GM23338 (cell line): ENCODE measurements around the gene METTL22. TPM values are rescaled to one million over a fixed set of nuclear protein-coding genes. Genes with fewer than 3 reads are reported as not detected.

Experiments used
- ATAC-seq: fragments of 200-7000 bp; cut with Tn5 transposase; 3 replicates; pipeline ENCODE4 v1.9.1; 2020
- DNase-seq: peaks from one replicate; pipeline ENCODE4 v3.0.0-alpha.2; 2015; ENCODE audit warnings: low spot score
- H2AFZ ChIP-seq: fragments of 200-600 bp; sonication (generic); 2 replicates; pipeline ENCODE4 v1.8.0; 2016; ENCODE audit warnings: antibody characterized with exemption, mild to moderate bottlenecking, moderate library complexity
- H3F3A ChIP-seq: fragments of 200-600 bp; sonication (generic); replicated peaks from 2 replicates; pipeline ENCODE4 v1.8.0; 2017; ENCODE audit warnings: antibody characterized with exemption, mixed run types, low read depth
- H3K27ac ChIP-seq: fragments of 200-600 bp; sonication (generic); 2 replicates; pipeline ENCODE4 v1.6.1; 2016; ENCODE audit warnings: low read depth
- H3K27me3 ChIP-seq: fragments of 200-600 bp; sonication (generic); 2 replicates; pipeline ENCODE4 v1.8.0; 2016; ENCODE audit warnings: mild to moderate bottlenecking, mixed run types, moderate library complexity; ENCODE audit not compliant: insufficient read depth
- H3K36me3 ChIP-seq: fragments of 200-600 bp; sonication (generic); 2 replicates; pipeline ENCODE4 v1.8.0; 2016; ENCODE audit warnings: mild to moderate bottlenecking; ENCODE audit not compliant: insufficient read depth
- H3K4me1 ChIP-seq: fragments of 200-600 bp; sonication (generic); 2 replicates; pipeline ENCODE4 v1.8.0; 2016; ENCODE audit warnings: mild to moderate bottlenecking, moderate library complexity; ENCODE audit not compliant: insufficient read depth
- H3K4me2 ChIP-seq: fragments of 200-600 bp; sonication (generic); 2 replicates; pipeline ENCODE4 v1.7.1; 2017; ENCODE audit warnings: mixed run types
- H3K4me3 ChIP-seq: fragments of 200-600 bp; sonication (generic); 2 replicates; pipeline ENCODE4 v1.6.1; 2016; ENCODE audit warnings: mixed run types
- H3K79me2 ChIP-seq: fragments of 200-600 bp; sonication (generic); replicated peaks from 2 replicates; pipeline ENCODE4 v1.8.0; 2017; ENCODE audit warnings: mild to moderate bottlenecking; ENCODE audit not compliant: insufficient read depth
- H3K9me2 ChIP-seq: fragments of 200-600 bp; sonication (generic); 2 replicates; pipeline ENCODE4 v1.8.0; 2017; ENCODE audit not compliant: insufficient read depth
- H4K20me1 ChIP-seq: fragments of 200-600 bp; sonication (generic); replicated peaks from 2 replicates; pipeline ENCODE4 v1.8.0; 2017; ENCODE audit warnings: mild to moderate bottlenecking; ENCODE audit not compliant: insufficient read depth
- H3K27ac Mint-ChIP-seq: 2 replicates; pipeline ENCODE4 v1.8.0; 2020; ENCODE audit warnings: inconsistent platforms, mild to moderate bottlenecking, moderate library complexity, mixed read lengths
- H3K27me3 Mint-ChIP-seq: 3 replicates; pipeline ENCODE4 v1.8.0; 2022; ENCODE audit warnings: low read depth, mild to moderate bottlenecking, moderate library complexity, mixed read lengths, inconsistent platforms; ENCODE audit not compliant: insufficient read depth, poor library complexity
- H3K36me3 Mint-ChIP-seq: 3 replicates; pipeline ENCODE4 v1.8.0; 2021; ENCODE audit warnings: low read depth, mild to moderate bottlenecking, inconsistent platforms, moderate library complexity, mixed read lengths
- H3K4me1 Mint-ChIP-seq: 3 replicates; pipeline ENCODE4 v1.8.0; 2020; ENCODE audit warnings: mild to moderate bottlenecking, inconsistent platforms, mixed read lengths
- H3K4me3 Mint-ChIP-seq: 3 replicates; pipeline ENCODE4 v1.8.0; 2021; ENCODE audit warnings: moderate library complexity, mild to moderate bottlenecking, inconsistent platforms, mixed read lengths
- H3K9me3 Mint-ChIP-seq: 3 replicates; pipeline ENCODE4 v1.8.0; 2020; ENCODE audit warnings: moderate library complexity, mild to moderate bottlenecking, inconsistent platforms, mixed read lengths
- POLR2AphosphoS5 ChIP-seq: IDR thresholded peaks from 2 replicates; pipeline ENCODE4 v1.6.1; 2016; ENCODE audit warnings: antibody characterized with exemption, low read depth
- long read RNA-seq: library from polyadenylated mRNA; unstranded; transcript quantifications from one replicate; pipeline ENCODE4 v2.0.0, GENCODE V29; 2020; ENCODE audit not compliant: unreplicated experiment
- polyA plus RNA-seq: library from polyadenylated mRNA; unstranded; fragments of >200 nt; fragmentation: Nextera tagmentation; extraction: Ambion mirVana; gene quantifications from 2 replicates; pipeline ENCODE4 v1.2.1, GENCODE V29; 2016
- total RNA-seq: library from RNA; depleted of rRNA; stranded (reverse); fragments of >200 nt; shearing (Covaris generic); gene quantifications from 2 replicates; pipeline ENCODE4 v1.2.3, GENCODE V29; 2014; rRNA removed
- TF ChIP-seq, protein P1 (sequence below): fragments of 250-450 bp; sonication (Bioruptor Pico); IDR thresholded peaks from 2 replicates; pipeline ENCODE4 v1.5.0; 2020; ENCODE audit warnings: mild to moderate bottlenecking, moderate library complexity

METTL22 gene, protein sequence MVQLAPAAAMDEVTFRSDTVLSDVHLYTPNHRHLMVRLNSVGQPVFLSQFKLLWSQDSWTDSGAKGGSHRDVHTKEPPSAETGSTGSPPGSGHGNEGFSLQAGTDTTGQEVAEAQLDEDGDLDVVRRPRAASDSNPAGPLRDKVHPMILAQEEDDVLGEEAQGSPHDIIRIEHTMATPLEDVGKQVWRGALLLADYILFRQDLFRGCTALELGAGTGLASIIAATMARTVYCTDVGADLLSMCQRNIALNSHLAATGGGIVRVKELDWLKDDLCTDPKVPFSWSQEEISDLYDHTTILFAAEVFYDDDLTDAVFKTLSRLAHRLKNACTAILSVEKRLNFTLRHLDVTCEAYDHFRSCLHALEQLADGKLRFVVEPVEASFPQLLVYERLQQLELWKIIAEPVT
- total RNA-seq, result 44.6 and 51.8 TPM in 2 replicates
- polyA plus RNA-seq, result 44.8 and 51.4 TPM in 2 replicates
- long read RNA-seq, full-length matches to known transcripts, result 23 of 48 reads
- long read RNA-seq, partial matches to known transcripts, result 6 of 48 reads
- long read RNA-seq, other reads (novel, unspliced or antisense), result 19 of 48 reads

DNA sequence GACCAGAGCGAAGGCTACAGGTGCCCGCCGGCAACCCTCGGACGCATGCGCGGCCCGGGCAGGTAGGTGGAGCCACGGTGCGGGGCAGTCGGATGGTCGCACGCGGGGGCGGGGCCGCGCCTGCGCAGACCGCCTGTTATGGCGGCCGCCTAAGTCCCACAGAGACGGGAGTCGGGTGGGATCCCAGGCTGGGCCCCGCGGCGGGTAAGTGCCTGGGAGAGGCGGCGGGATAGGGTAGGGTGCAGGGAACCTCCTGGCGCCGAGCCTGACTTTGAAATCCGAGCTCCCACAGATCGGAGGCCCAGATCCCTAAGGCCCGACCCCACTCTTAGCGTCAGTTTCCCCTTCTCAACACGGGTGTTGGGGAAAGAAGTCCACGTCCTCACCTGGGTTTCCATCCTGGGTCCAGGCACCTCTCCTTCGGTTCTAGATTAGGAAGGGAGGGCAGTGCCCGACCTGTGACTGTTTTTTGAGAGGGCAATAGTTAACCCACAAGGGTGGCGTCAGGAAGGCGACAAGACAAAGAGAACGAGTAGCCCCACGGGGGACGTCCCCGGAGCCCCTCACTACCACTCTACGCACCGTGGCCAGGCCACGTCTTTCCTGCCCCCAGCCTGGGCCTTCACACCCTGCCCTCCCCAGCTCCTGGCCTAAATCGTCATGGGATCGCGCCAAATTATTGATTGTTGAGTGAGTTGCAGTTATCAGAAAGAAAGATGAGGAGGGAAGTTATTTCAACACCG is at the start of gene METTL22:
Gene METTL22, plus strand, starts transcription at position 127 of the 743 bp plus-strand sequence. CDS start 3,968 bp downstream, outside the sequence.
- H3K27ac ChIP-seq, result peak within 1 kb of the TSS; percentile 97
- H3K27ac Mint-ChIP-seq, result peak within 1 kb of the TSS; percentile 95
- TF ChIP-seq POLR2AphosphoS5, result peak; percentile 79
- TF ChIP-seq, protein P1, sequence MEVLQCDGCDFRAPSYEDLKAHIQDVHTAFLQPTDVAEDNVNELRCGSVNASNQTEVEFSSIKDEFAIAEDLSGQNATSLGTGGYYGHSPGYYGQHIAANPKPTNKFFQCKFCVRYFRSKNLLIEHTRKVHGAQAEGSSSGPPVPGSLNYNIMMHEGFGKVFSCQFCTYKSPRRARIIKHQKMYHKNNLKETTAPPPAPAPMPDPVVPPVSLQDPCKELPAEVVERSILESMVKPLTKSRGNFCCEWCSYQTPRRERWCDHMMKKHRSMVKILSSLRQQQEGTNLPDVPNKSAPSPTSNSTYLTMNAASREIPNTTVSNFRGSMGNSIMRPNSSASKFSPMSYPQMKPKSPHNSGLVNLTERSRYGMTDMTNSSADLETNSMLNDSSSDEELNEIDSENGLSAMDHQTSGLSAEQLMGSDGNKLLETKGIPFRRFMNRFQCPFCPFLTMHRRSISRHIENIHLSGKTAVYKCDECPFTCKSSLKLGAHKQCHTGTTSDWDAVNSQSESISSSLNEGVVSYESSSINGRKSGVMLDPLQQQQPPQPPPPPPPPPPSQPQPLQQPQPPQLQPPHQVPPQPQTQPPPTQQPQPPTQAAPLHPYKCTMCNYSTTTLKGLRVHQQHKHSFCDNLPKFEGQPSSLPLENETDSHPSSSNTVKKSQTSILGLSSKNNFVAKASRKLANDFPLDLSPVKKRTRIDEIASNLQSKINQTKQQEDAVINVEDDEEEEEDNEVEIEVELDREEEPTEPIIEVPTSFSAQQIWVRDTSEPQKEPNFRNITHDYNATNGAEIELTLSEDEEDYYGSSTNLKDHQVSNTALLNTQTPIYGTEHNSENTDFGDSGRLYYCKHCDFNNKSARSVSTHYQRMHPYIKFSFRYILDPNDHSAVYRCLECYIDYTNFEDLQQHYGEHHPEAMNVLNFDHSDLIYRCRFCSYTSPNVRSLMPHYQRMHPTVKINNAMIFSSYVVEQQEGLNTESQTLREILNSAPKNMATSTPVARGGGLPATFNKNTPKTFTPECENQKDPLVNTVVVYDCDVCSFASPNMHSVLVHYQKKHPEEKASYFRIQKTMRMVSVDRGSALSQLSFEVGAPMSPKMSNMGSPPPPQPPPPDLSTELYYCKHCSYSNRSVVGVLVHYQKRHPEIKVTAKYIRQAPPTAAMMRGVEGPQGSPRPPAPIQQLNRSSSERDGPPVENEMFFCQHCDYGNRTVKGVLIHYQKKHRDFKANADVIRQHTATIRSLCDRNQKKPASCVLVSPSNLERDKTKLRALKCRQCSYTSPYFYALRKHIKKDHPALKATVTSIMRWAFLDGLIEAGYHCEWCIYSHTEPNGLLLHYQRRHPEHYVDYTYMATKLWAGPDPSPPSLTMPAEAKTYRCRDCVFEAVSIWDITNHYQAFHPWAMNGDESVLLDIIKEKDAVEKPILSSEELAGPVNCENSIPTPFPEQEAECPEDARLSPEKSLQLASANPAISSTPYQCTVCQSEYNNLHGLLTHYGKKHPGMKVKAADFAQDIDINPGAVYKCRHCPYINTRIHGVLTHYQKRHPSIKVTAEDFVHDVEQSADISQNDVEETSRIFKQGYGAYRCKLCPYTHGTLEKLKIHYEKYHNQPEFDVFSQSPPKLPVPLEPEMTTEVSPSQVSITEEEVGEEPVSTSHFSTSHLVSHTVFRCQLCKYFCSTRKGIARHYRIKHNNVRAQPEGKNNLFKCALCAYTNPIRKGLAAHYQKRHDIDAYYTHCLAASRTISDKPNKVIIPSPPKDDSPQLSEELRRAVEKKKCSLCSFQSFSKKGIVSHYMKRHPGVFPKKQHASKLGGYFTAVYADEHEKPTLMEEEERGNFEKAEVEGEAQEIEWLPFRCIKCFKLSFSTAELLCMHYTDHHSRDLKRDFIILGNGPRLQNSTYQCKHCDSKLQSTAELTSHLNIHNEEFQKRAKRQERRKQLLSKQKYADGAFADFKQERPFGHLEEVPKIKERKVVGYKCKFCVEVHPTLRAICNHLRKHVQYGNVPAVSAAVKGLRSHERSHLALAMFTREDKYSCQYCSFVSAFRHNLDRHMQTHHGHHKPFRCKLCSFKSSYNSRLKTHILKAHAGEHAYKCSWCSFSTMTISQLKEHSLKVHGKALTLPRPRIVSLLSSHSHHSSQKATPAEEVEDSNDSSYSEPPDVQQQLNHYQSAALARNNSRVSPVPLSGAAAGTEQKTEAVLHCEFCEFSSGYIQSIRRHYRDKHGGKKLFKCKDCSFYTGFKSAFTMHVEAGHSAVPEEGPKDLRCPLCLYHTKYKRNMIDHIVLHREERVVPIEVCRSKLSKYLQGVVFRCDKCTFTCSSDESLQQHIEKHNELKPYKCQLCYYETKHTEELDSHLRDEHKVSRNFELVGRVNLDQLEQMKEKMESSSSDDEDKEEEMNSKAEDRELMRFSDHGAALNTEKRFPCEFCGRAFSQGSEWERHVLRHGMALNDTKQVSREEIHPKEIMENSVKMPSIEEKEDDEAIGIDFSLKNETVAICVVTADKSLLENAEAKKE, result no peak
- peak within 1 kb of the TSS; percentile 96 for H3K4me3 Mint-ChIP-seq
- H3K9me3 Mint-ChIP-seq, result peaks cover 4% of the 10 kb centered on the region; the same call in 1 of the 3 replicates
- H3K4me1 ChIP-seq, result peaks cover 7% of the 10 kb centered on the region; the same call in 1 of the 2 replicates
- H3K9me2 ChIP-seq, result no peaks in the 10 kb centered on the region
- H3K27me3 Mint-ChIP-seq, result peaks cover 8% of the 10 kb centered on the region
- H3K27me3 ChIP-seq, result no peaks in the 10 kb centered on the region
- 0 out of 2 replicates have a peak, but pooled peaks cover 9% of the 10 kb centered on the region for H3K36me3 ChIP-seq
- peak within 1 kb of the TSS; percentile 93 for H3K4me2 ChIP-seq
- peaks cover 24% of the 10 kb centered on the region for H3K36me3 Mint-ChIP-seq
- DNase-seq, result peak; percentile 89
- H4K20me1 ChIP-seq, result peaks cover 8% of the 10 kb centered on the region; the same call in 1 of the 2 replicates
- peak; percentile 90 for ATAC-seq
- H3K4me3 ChIP-seq, result peak within 1 kb of the TSS; percentile 100
- peaks cover 35% of the 10 kb centered on the region for H3K79me2 ChIP-seq
- peak within 1 kb of the TSS; percentile 96 for H2AFZ ChIP-seq
- H3F3A ChIP-seq, result no peaks in the 10 kb centered on the region
- H3K4me1 Mint-ChIP-seq, result peaks cover 2% of the 10 kb centered on the region; the same call in 1 of the 3 replicates
